Effector memory CD4-positive, alpha-beta T cell (primary cell): ENCODE measurements around the gene MKKS.

ENCODE experiments used
- DNase-seq, 3 donors: peaks; one replicate each; pipeline ENCODE4 v3.0.0-alpha.2; 2020
- H3K27ac ChIP-seq: 2 replicates; pipeline ENCODE4 v1.7.0; 2013; ENCODE audit warnings: mild to moderate bottlenecking, low read length, moderate library complexity; ENCODE audit not compliant: insufficient read depth, poor library complexity, severe bottlenecking
- H3K27me3 ChIP-seq: replicated peaks from 2 replicates; pipeline ENCODE4 v1.7.0; 2013; ENCODE audit warnings: mild to moderate bottlenecking, low read length; ENCODE audit not compliant: insufficient read depth, control insufficient read depth, poor library complexity, severe bottlenecking
- H3K36me3 ChIP-seq: 2 replicates; pipeline ENCODE4 v1.7.0; 2013; ENCODE audit warnings: mild to moderate bottlenecking, low read length, moderate library complexity; ENCODE audit not compliant: control insufficient read depth, insufficient read depth
- H3K4me1 ChIP-seq: 2 replicates; pipeline ENCODE4 v1.7.0; 2013; ENCODE audit warnings: low read length, mild to moderate bottlenecking; ENCODE audit not compliant: control insufficient read depth, insufficient read depth, poor library complexity, severe bottlenecking
- H3K4me3 ChIP-seq: 2 replicates; pipeline ENCODE4 v1.7.0; 2013; ENCODE audit warnings: low read length, low read depth, mild to moderate bottlenecking; ENCODE audit not compliant: insufficient read depth, poor library complexity, severe bottlenecking
- H3K9me3 ChIP-seq: 2 replicates; pipeline ENCODE4 v1.7.0; 2013; ENCODE audit warnings: mild to moderate bottlenecking, low read length, moderate library complexity; ENCODE audit not compliant: control insufficient read depth
- total RNA-seq, 3 donors: gene quantifications; one replicate each; lab custom pipeline; 2026; lab: John Stamatoyannopoulos, UW

The MKKS gene
- 6.2 to 7.0 (median 6.7) reads per million in 3 donors for total RNA-seq

DNA sequence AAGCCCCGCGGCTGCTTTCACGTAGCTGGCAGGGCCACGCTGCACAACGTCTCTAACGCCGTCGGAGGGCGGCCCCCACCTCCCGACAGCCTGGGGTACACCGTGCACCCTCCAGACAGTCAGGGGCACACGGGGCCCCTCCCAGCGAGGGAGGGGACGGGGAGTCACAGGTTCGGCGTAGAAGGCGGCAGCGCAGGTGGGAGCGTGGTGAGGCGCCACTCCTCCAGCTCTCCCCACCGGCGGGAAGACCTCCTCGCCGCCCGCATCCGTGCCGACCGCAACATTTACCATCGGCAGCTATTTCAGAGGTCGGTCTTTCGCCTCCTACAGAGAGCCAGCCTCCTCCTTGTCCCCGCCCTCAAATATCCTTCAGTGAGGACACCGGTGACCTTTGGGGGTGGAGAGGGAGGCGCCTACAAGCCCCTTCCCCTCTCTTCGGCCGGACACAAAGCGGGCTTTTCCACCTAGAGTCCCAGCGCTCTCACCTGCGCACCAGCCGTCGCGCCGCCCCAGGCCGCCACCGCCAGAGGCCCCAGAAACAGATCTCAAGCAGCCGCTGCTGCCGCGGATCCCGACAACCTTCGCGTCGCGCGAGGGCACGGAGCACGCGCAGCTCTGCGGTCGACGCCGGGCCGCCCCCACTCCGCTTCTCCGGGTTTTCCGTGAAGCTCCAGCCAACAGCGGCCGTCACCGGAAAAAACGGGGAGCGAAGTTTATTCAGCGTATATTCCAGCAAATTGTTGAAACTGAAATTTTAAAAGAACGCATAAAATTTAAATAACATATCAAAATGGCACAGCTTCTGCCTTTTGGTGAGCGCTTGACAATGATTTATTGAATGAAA, at the start of gene MKKS:
TSS of gene MKKS (minus strand) at position 600 of the 844 bp plus-strand sequence. CDS start 20,708 bp downstream, outside the sequence.
- no peaks in the 10 kb centered on the region for H3K9me3 ChIP-seq
- H3K27ac ChIP-seq: peak within 1 kb of the TSS; percentile 89
- H3K4me3 ChIP-seq: peak within 1 kb of the TSS; percentile 72
- peaks cover 20% of the 10 kb centered on the region for H3K4me1 ChIP-seq
- no peaks in the 10 kb centered on the region for H3K36me3 ChIP-seq
- no peaks in the 10 kb centered on the region for H3K27me3 ChIP-seq
- DNase-seq: peak; percentile 73 to 79 (median 78)

DNA sequence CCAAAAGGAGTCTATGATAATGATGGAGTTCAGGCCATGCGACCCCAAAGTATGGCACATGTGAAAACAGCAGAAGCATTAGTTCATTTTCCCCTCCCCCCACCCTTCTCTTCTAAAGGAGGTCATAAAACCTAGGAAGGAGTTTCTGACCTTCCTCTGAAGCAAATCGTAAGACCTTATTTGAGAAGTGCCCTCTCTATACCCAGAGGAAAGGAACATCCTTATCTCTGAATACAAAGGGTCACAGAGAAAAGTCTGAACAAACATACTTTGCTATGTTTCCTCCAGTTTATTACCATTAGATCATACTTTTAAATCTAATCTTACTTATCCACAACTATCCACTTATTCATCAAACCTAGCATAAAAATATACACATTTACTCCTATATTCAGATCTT, 49.7 kb upstream of the MKKS start:
- DNase-seq: no peak
- no peaks in the 10 kb centered on the region for H3K36me3 ChIP-seq
- H3K27ac ChIP-seq: no peak overlapping the region
- H3K4me1 ChIP-seq: no peaks in the 10 kb centered on the region
- H3K27me3 ChIP-seq: no peaks in the 10 kb centered on the region
- no peaks in the 10 kb centered on the region for H3K9me3 ChIP-seq
- no peak overlapping the region for H3K4me3 ChIP-seq

DNA sequence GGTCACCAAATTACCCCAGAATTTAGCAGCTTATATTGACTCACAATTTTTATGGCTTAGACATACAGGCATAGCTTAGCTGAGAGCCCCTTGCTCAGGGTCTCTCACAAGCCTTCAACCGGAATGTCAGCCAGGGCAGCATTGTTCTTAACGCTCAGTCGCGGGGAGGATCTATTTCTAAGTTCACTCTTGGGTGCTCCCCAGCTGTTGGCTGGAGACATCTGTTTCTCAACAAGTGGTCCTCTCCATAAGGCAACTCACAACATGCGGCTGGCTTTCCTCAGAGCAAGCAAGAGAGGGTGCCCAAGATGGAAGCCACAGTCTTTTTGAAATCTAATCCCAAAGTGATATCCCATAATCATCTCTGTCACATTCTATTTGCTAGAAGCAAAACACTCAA, 47.7 kb upstream of the MKKS start:
- no peaks in the 10 kb centered on the region for H3K36me3 ChIP-seq
- no peak overlapping the region for H3K4me3 ChIP-seq
- no peaks in the 10 kb centered on the region for H3K9me3 ChIP-seq
- no peaks in the 10 kb centered on the region for H3K4me1 ChIP-seq
- no peaks in the 10 kb centered on the region for H3K27me3 ChIP-seq
- no peak for DNase-seq
- H3K27ac ChIP-seq: no peak overlapping the region

DNA sequence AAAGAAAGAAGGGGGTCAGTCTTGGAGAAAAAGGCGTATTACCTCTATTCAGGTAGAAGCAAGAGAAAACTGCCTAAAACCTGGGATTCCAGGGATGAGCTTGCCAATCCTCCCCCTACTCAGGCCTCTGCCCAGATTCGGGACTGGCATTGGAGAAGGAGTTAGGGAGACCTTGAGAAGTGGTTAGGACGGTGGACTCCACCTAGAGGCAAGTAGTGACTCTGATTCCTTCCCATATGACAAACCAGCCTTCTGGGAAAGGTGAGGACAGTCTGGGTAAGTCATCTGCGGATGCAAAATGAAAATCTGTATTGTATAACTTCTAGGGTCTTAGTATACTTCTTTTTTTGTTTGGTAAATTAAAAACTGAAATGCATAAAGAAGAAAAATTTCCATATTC, 44.9 kb upstream of the MKKS start:
- no peak for DNase-seq
- no peak overlapping the region for H3K27ac ChIP-seq
- no peaks in the 10 kb centered on the region for H3K36me3 ChIP-seq
- no peaks in the 10 kb centered on the region for H3K9me3 ChIP-seq
- H3K4me3 ChIP-seq: no peak overlapping the region
- H3K27me3 ChIP-seq: no peaks in the 10 kb centered on the region
- no peaks in the 10 kb centered on the region for H3K4me1 ChIP-seq

DNA sequence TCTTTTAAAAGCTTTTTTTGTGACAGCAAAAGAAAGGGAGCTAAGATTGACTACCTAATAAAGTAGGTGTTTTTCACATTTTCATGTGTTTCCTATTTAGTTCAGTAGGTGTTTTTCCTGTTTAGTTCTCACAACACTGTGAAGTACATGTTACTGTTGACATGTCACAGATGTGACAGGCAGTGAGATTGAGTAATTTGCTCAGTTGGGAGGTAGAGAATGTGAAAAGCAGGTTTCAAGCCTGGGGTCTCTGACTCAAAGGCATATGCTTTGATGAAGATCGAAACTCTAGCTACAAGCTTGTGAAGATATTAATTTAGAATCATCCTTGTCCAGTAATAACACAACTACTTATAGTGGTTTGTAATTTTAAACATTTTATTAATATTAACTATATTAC, 44.2 kb upstream of the MKKS start:
- Histone ChIP-seq H3K4me1 (no peaks in the 10 kb centered on the region), H3K9me3 (no peaks in the 10 kb centered on the region), H3K4me3 (no peak overlapping the region), H3K27me3 (no peaks in the 10 kb centered on the region), H3K36me3 (no peaks in the 10 kb centered on the region), H3K27ac (no peak overlapping the region)
- DNase-seq: no peak

DNA sequence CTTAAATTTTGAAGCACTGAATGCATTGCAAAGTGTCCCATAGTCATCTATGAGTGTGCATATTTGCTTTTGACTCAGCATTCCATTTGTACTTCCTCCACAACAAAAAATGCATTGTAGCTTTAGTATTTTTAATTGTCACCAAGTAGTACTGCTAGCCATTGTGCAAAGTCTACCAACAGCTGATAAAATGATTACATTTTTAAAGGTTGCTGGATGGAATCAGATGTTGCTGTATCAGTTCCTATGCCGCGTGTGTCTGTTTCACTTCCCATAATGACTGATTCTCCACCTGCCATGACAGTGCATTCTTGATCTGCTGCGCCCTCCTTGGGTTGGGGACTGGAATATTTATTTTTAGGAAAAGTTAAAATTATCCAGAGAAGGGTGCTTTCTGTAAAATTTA, 42.3 kb upstream of the MKKS start:
- no peaks in the 10 kb centered on the region for H3K27me3 ChIP-seq
- H3K4me3 ChIP-seq: no peak overlapping the region
- no peaks in the 10 kb centered on the region for H3K36me3 ChIP-seq
- no peaks in the 10 kb centered on the region for H3K4me1 ChIP-seq
- no peak overlapping the region for H3K27ac ChIP-seq
- DNase-seq: no peak
- H3K9me3 ChIP-seq: no peaks in the 10 kb centered on the region

DNA sequence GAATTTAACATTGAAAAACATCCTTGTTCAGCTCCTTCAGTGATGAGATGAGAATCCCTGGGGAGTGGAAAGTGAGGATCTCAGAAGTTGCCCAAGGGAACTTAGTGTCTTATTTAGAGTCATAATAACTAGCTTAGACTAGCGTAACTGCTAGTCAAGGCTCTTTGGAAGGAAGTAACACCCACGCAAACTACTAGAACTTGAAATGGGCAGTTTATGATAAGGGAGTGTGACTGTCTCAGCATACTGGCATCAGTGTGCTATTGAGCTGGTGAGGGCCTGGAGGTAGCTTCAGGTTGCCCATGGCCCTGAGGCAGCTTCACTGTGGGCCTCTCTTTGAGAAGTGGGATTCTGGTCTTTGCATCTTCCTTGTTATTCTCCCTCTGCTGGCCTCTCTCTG, 41.2 kb upstream of the MKKS start:
- DNase-seq: no peak
- Histone ChIP-seq H3K4me3 (no peak overlapping the region), H3K27me3 (no peaks in the 10 kb centered on the region), H3K36me3 (no peaks in the 10 kb centered on the region), H3K9me3 (no peaks in the 10 kb centered on the region), H3K4me1 (no peaks in the 10 kb centered on the region), H3K27ac (no peak overlapping the region)

DNA sequence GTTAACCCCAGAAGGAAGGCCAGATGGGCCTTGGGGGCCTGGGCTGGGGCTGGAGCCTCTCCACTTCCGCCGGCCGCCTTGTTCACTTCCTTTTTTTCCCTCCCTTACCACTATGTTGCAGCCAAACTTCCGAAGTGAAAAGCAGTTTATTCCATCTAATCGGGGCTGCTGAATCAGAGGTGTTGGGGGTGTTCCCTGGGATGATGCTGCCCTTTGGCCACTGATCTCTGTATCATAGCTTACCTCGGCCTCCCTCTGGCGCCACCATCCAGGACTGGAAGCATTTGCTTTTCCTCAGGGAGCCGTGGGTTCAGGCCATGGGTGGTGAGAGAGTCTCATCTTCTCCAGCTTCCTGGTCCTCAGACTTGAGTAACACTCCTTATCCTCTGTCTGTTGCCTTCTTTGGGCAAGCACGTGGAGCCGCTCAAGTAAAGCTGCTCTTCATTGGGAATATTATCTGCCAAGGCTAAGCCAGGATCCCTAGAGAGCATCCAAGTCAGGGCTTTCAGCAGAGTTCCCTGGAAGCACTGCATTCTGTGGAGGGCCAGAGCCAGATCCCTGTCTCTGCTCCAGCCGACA, 40.7 kb upstream of the MKKS start:
- H3K4me3 ChIP-seq: no peak overlapping the region
- no peaks in the 10 kb centered on the region for H3K36me3 ChIP-seq
- no peaks in the 10 kb centered on the region for H3K9me3 ChIP-seq
- H3K4me1 ChIP-seq: no peaks in the 10 kb centered on the region
- H3K27me3 ChIP-seq: no peaks in the 10 kb centered on the region
- H3K27ac ChIP-seq: no peak overlapping the region
- DNase-seq: no peak

DNA sequence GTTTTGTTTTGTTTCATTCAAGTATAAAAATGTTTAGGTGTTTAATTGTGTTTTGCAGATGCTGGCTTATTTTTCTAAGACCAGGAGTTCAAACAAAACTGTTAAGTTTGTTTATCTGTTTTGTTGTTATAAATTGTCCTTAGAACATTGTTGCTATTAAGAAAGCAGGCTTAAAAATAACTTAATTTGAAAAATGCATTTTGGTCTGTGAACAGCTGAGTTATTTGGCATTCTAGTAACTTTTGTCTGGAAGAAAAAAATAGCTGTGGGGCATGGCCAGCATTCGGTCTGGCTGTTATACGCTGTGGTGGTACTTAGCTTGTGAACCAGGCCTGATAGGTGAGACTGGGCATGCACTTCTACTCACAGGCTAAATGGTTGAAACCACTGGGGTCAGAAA, 38.8 kb upstream of the MKKS start:
- H3K27me3 ChIP-seq: no peaks in the 10 kb centered on the region
- H3K4me1 ChIP-seq: no peaks in the 10 kb centered on the region
- no peak overlapping the region for H3K27ac ChIP-seq
- H3K9me3 ChIP-seq: no peaks in the 10 kb centered on the region
- DNase-seq: no peak
- no peaks in the 10 kb centered on the region for H3K36me3 ChIP-seq
- H3K4me3 ChIP-seq: no peak overlapping the region

DNA sequence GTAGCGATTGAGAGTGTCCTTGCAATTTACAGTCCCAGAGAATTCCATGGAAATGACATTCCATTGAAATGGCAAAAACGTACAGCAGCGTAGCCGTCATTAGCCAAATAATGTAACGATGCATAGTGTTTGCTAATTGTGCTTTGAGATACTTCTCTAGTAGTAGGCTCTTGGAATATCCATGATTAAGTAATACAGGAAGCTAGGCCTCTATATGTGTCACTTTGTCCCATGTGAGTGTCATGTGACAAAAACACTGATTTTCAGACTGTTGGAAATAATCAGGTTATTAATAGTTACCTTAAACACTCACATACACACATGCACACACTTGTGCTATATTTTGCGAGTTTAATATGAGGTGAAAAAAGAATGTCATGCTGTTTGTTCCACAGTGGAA, 36.3 kb upstream of the MKKS start:
- Histone ChIP-seq H3K27ac (no peak overlapping the region), H3K9me3 (no peaks in the 10 kb centered on the region), H3K4me1 (no peaks in the 10 kb centered on the region), H3K4me3 (no peak overlapping the region), H3K27me3 (no peaks in the 10 kb centered on the region), H3K36me3 (no peaks in the 10 kb centered on the region)
- DNase-seq: no peak
